ENCODE data around the gene TASP1. TPM values are rescaled to one million over a fixed set of nuclear protein-coding genes. Genes with fewer than 3 reads are reported as not detected.

TASP1 gene
- total RNA-seq, 1 donor from 2014 or later: 15.9 TPM

GRCh38 chr20:13683833-13684232 lies 45.1 kb upstream of the TASP1 start:
- H3K36me3 Mint-ChIP-seq (ENCODE audit: low read depth, unreplicated experiment): no peaks in the 10 kb centered on the region
- TF ChIP-seq, protein P1, sequence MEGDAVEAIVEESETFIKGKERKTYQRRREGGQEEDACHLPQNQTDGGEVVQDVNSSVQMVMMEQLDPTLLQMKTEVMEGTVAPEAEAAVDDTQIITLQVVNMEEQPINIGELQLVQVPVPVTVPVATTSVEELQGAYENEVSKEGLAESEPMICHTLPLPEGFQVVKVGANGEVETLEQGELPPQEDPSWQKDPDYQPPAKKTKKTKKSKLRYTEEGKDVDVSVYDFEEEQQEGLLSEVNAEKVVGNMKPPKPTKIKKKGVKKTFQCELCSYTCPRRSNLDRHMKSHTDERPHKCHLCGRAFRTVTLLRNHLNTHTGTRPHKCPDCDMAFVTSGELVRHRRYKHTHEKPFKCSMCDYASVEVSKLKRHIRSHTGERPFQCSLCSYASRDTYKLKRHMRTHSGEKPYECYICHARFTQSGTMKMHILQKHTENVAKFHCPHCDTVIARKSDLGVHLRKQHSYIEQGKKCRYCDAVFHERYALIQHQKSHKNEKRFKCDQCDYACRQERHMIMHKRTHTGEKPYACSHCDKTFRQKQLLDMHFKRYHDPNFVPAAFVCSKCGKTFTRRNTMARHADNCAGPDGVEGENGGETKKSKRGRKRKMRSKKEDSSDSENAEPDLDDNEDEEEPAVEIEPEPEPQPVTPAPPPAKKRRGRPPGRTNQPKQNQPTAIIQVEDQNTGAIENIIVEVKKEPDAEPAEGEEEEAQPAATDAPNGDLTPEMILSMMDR (IDR thresholded peaks at IDR 0.05; ENCODE audit: unreplicated experiment): no peak
- no peaks in the 10 kb centered on the region for H3K9me3 Mint-ChIP-seq (ENCODE audit: unreplicated experiment)
- DNase-seq (ENCODE audit: low spot score): no peak
- no peak overlapping the region for H3K27ac Mint-ChIP-seq (ENCODE audit: unreplicated experiment)
- no peaks in the 10 kb centered on the region for H3K4me1 Mint-ChIP-seq (ENCODE audit: unreplicated experiment)
- H3K27me3 Mint-ChIP-seq (ENCODE audit: unreplicated experiment): peaks cover 2% of the 10 kb centered on the region
- no peak overlapping the region for H3K4me3 Mint-ChIP-seq (ENCODE audit: unreplicated experiment)

DNA sequence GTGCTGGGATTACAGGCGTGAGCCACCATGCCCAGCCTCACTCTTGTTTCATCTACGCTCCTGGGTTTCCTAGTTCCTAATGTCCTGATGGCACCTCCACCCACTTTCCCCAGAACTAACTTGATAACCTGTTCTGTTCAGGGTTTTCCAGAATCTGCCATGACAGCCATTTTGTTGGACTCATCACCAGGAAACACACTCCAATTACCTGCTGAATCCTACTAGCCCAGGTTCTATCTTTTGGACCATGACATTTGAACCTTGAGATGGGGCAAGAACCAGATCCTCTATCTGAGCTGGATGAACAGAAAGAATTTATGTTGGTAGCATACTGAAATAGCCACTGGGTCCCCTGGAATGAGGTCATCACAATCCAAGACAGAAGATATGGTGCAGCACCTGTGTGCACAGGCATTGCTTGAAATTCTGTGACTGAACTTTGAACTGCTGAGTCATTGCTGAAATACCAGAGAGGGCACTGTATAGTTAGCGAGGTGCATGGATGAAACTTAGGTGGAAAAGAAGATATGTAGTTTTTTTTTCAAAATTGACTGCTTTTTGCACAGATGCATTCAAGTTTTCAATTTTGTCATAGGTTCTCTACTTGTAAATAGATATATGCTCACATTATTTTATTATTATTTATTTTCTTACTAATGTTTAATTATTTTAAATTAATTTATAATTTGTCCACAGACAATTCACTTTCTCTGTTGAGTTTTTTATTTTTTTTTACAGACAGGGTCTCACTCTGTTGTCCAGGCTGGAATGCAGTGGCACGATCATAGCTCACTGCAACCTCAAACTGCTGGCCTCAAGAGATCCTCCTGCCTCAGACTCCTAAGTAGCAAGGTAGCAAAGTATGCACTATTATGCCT lies 42.8 kb upstream of the TASP1 start:
- H3K9me3 Mint-ChIP-seq (ENCODE audit: unreplicated experiment): no peaks in the 10 kb centered on the region
- no peak for DNase-seq (ENCODE audit: low spot score)
- no peaks in the 10 kb centered on the region for H3K4me1 Mint-ChIP-seq (ENCODE audit: unreplicated experiment)
- H3K4me3 Mint-ChIP-seq (ENCODE audit: unreplicated experiment): no peak overlapping the region
- H3K27me3 Mint-ChIP-seq (ENCODE audit: unreplicated experiment): peaks cover 2% of the 10 kb centered on the region
- TF ChIP-seq, protein P1 (IDR thresholded peaks at IDR 0.05; ENCODE audit: unreplicated experiment): no peak
- no peak overlapping the region for H3K27ac Mint-ChIP-seq (ENCODE audit: unreplicated experiment)
- no peaks in the 10 kb centered on the region for H3K36me3 Mint-ChIP-seq (ENCODE audit: low read depth, unreplicated experiment)

DNA sequence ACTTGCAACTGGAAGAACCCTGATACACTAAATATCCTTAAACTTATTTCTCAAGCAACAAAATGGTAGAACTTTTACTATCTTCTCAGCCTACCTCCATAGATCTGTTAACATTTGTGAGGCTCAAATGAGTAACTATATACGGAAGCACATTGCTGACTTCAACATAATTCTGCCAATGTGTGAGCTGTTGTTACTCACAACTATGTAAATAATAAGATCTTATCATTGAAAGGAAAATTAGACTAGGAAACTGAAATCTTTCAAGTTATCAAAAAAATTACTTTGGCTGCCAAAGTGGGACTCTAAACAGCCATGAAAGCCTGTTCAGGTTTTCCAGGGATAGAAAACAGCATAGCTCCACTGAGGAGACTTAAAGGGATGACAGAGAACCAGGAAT lies 40.2 kb upstream of the TASP1 start:
- TF ChIP-seq, protein P1 (IDR thresholded peaks at IDR 0.05; ENCODE audit: unreplicated experiment): no peak
- no peaks in the 10 kb centered on the region for H3K4me1 Mint-ChIP-seq (ENCODE audit: unreplicated experiment)
- no peaks in the 10 kb centered on the region for H3K9me3 Mint-ChIP-seq (ENCODE audit: unreplicated experiment)
- peaks cover 2% of the 10 kb centered on the region for H3K27me3 Mint-ChIP-seq (ENCODE audit: unreplicated experiment)
- H3K4me3 Mint-ChIP-seq (ENCODE audit: unreplicated experiment): no peak overlapping the region
- no peaks in the 10 kb centered on the region for H3K36me3 Mint-ChIP-seq (ENCODE audit: low read depth, unreplicated experiment)
- no peak for DNase-seq (ENCODE audit: low spot score)
- no peak overlapping the region for H3K27ac Mint-ChIP-seq (ENCODE audit: unreplicated experiment)

- Mint-ChIP-seq H3K27me3 (ENCODE audit: unreplicated experiment) (peaks cover 1% of the 10 kb centered on the region), H3K36me3 (ENCODE audit: low read depth, unreplicated experiment) (no peaks in the 10 kb centered on the region), H3K4me3 (ENCODE audit: unreplicated experiment) (no peak overlapping the region), H3K27ac (ENCODE audit: unreplicated experiment) (no peak overlapping the region), H3K4me1 (ENCODE audit: unreplicated experiment) (no peaks in the 10 kb centered on the region), H3K9me3 (ENCODE audit: unreplicated experiment) (no peaks in the 10 kb centered on the region)
- TF ChIP-seq, protein P1 (IDR thresholded peaks at IDR 0.05; ENCODE audit: unreplicated experiment): no peak
- no peak for DNase-seq (ENCODE audit: low spot score)
Observed at GRCh38 chr20:13677241-13677640, 38.5 kb upstream of the TASP1 start.

GRCh38 chr20:13676682-13677081 lies 38.0 kb upstream of the TASP1 start:
- H3K27me3 Mint-ChIP-seq (ENCODE audit: unreplicated experiment): peaks cover 1% of the 10 kb centered on the region
- no peak overlapping the region for H3K4me3 Mint-ChIP-seq (ENCODE audit: unreplicated experiment)
- no peak overlapping the region for H3K27ac Mint-ChIP-seq (ENCODE audit: unreplicated experiment)
- H3K36me3 Mint-ChIP-seq (ENCODE audit: low read depth, unreplicated experiment): no peaks in the 10 kb centered on the region
- TF ChIP-seq, protein P1 (IDR thresholded peaks at IDR 0.05; ENCODE audit: unreplicated experiment): no peak
- H3K9me3 Mint-ChIP-seq (ENCODE audit: unreplicated experiment): no peaks in the 10 kb centered on the region
- H3K4me1 Mint-ChIP-seq (ENCODE audit: unreplicated experiment): no peaks in the 10 kb centered on the region
- DNase-seq (ENCODE audit: low spot score): no peak
